Activated naive CD4-positive, alpha-beta T cell treated with Interleukin-2 at 50 U/mL for 16 hours (primary cell): ENCODE results near the gene KDR.

Experiments
- DNase-seq: peaks from one replicate; pipeline ENCODE4 v3.0.0-alpha.2; 2020

KDR gene

GRCh38 chr4:55125087-55125721, at the start of gene KDR:
KDR (minus strand) TSS chr4:55125595; CDS start chr4:55125293, 302 bp downstream.
- DNase-seq = no peak

DNA sequence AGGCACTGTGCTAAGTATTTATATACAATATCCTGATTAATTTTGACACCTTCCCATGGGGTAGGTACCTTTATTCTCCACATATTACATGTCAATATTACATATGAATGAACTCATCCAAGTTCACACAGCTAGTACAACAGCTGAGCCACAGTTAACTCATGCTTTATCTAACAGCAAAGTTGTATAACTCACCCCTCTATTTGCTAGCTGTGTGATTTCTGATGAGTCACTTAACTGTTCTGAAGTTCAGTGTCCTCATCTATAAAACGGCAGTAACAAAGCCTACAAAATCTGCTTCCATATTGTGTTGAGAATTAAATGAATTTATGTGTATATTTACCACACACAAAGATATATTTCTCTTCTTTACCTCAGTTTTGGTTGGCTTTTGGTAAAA, 48.2 kb upstream of the KDR start:
- DNase-seq = no peak

DNA sequence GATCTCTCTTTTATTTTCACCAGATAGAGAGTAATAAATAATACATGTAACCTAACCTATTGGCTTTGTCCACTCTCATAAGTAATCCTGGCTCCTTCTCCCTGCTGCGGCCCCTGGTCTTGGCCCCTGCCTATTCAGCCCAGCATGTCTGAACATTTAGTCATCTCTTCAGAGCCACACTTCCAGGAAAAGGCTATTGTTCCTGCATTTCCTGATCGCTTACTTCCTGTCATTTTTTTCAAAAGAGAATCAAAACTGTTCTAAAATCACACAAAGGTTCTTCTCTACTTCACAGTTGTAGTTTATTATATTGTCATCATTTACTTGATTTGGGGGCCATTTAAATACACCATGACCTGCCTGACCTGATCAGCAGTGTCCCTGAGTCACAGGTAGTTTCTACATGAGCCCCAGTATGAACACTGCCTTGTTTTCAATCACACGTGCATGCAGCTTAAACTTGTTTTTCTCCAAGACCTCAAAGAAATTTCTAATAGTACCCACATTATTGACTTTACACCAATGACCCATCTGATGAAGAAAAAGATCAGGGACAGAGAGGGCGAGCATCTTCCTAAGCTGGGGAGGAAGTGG, 47.4 kb upstream of the KDR start:
- no peak for DNase-seq

GRCh38 chr4:55170462-55170861, 45.1 kb upstream of the KDR start:
- DNase-seq = no peak

DNA sequence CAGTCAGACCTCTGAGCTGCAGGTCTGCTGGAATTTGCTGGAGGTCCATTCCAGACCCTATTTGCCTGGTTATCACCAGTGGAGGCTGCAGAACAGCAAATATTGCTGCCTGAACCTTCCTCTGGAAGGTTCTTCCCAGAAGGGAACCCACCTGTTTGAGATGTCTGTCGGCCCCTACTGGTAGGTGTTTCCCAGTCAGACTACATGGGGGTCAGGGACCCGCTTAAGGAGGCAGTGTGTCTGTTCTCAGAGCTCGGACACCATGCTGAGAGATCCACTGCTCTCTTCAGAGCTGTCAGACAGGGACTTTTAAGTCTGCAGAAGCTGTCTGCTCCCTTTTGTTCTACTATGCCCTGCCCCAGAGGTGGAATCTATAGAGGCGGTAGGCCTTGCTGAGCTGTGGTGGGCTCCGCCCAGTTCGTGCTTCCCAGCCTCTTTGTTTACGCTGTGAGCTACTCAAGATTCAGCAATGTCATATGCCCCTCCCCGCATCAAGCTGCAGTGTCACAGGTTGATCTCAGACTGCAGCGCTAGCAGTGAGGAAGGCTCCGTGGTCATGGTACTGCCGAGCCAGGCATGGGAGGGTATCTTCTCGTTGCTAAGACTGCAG, 44.1 kb upstream of the KDR start:
- no peak for DNase-seq

DNA sequence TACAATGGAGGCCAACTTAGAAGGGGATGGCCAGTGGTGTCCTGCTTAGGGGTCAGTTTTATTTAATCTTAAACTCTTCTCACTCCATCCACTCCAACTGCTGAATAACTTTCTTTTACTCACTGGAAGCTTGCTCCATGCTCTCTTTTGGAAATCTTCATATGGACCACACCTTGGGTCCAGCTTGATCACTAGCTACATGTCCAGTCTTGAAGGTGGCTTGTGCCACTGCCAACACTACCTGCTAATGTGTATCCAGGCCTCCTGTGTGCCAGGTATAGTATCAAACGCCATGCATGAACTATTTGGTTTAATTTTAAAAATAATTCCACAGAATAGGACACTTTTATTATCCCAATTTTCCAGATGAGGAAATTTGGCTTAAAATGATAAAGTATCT, 37.0 kb upstream of the KDR start:
- no peak for DNase-seq

- DNase-seq = no peak
These were observed 36.3 kb upstream of the KDR start for GRCh38 chr4:55161739-55162138.

DNA sequence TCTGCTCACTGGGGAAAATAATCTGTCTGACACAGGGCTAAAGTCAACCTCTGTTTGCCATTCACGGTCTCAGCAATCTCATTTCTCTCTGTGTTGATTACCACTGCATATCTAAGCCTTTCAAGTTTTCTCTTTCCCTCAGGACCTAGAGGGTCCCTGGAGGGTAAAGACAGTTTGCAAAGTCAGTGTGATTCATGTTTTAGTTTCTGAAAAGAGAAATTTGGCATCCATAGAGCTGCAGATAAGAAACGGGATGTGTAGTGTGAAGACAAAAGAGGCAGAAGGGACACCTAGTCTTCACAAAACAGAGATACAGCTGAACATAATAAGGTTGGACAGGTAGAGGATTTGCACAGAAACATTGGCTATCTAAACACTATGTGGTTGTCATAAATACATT, 34.5 kb upstream of the KDR start:
- no peak for DNase-seq

DNA sequence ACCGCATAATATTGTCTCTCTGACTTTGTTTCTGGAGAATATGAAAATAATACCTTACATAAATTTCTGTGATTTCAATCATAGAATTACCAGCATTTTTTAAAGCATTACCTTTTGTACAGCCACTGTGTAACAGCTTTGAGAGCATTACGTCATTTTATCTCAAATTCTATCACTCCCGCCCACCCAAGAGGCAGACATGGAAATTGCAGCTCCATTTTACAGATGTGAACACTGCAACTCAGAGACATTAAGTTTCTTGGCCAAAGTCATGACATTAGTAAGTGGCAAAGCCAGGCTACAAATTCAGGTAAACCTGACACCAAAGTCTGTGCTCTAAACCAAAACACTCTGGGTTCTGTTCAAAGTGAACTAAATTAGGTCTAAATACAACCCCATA, 33.6 kb upstream of the KDR start:
- no peak for DNase-seq

- no peak for DNase-seq
These were observed 32.3 kb upstream of the KDR start for GRCh38 chr4:55157559-55158277.

DNA sequence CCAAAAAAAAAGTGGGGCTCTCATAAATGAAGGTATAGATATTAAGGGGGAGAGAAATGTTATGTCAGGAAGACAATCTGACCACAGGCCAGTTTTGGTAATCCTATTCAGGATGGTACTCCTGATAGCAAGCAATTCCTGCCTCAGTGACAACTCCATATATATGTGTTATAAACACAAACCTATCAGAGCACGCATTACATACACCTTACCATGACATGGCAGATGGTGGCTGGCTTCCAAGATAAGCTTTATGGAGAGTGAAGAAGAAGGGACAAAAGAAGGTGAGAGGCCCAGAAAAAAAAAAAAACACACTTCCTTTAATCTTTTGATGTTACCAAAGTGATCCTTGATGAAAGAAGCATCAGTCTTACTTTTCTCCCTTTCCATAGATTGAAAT, 29.5 kb upstream of the KDR start:
- no peak for DNase-seq

DNA sequence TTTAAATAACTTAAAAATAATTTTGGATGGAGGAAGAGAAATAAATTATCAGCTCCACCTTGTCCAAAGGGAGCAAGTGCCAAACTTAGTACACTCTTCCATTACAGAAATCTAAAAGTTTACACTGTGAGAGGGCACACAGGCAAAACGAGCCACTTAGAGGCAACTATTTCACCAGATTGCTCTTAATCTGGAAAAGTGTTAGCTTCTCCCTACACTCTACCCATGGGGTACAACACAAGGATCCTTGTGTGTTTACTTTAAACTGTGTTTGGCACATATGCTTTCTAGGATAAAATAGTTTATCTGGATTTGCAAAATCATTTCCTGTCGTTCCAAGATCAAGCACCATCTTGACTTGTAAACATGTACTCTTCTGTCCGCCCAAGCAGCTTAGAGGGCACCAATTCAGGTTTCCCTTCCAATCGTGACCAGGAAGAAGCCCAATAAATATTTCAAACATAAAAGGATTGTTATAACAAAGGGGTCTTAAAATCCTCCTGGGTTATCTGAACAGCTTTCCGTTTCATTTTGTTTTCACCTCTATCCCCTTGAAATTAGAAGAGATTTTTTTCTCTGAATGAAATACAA, 29.0 kb upstream of the KDR start:
- no peak for DNase-seq

DNA sequence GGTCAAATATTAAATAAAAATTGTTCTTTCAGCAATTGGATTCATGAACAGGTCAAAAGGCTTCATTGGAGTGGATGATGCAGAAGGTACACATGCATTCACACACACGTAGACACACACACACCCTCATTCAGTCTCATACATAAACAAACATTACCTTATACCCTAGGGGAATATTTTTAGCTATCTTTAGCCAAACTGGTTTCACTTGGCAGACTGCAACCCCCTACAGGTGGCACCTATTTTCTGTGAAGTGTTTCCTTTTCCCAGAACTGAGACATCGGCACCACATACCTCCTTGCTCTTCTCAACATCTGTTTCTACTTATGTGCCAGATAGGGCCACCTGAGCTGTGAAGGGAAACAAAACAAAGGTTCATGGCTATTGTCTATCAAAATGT, 18.5 kb upstream of the KDR start:
- no peak for DNase-seq

DNA sequence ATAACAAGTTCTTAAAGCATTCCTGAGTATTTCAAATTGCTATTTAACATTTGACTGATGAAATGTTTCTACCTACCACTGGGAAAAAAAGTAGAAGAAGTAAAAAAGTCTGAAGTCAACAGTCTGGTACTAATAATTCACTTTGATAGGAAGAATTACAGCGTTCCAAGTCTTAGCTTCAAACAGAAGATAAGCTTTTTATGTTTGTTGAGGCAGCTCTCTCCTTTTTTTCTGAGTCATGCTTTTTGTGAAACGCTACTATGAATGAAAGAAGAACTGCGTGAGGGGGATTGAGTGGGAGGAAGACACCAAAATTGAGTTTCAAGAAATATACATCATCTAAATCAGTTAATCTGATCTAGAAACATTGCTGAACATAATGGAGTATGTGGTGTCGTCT, 13.0 kb upstream of the KDR start:
- no peak for DNase-seq

GRCh38 chr4:55136634-55137033, 11.2 kb upstream of the KDR start:
- no peak for DNase-seq

DNA sequence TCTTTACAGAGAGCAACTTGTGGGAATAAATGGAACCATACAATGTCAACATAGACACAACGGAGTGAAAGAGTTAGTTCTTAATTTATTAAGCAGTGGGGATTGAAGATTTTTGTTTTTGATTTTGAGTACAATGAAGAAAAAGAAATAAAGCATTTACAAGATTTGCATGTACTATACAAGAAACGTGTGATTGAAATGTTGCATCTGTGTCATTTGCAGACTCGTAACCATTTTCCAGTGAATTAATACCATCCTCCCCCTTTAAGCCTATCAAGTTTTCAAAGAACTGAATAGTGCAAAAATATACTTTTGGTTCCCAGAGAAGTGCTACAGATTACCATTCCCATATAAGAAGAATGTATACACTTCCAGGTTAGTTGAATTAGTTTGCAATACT, 8.6 kb upstream of the KDR start:
- DNase-seq = no peak

- no peak for DNase-seq
These were observed 7.4 kb upstream of the KDR start for GRCh38 chr4:55132775-55133174.

GRCh38 chr4:55127521-55127920, 2.1 kb upstream of the KDR start:
- DNase-seq = no peak

DNA sequence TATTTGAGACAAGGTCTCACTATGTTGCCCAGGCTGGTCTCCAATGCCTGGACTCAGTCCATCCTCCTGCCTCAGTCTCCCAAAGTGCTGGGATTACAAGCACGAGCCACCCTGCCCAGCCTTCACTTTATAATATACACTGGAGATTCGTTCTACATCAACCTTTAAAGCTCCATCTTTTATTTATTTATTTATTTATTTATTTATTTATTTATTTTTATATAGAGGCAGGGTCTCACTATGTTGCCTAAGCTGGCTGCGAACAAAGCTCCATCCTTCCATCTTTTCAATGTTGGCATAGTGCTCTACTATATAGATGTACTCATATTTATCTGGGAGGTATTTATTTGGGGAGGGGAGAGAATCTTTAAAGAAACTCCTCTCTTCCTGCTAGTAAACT, 1.7 kb upstream of the KDR start:
- no peak for DNase-seq

DNA sequence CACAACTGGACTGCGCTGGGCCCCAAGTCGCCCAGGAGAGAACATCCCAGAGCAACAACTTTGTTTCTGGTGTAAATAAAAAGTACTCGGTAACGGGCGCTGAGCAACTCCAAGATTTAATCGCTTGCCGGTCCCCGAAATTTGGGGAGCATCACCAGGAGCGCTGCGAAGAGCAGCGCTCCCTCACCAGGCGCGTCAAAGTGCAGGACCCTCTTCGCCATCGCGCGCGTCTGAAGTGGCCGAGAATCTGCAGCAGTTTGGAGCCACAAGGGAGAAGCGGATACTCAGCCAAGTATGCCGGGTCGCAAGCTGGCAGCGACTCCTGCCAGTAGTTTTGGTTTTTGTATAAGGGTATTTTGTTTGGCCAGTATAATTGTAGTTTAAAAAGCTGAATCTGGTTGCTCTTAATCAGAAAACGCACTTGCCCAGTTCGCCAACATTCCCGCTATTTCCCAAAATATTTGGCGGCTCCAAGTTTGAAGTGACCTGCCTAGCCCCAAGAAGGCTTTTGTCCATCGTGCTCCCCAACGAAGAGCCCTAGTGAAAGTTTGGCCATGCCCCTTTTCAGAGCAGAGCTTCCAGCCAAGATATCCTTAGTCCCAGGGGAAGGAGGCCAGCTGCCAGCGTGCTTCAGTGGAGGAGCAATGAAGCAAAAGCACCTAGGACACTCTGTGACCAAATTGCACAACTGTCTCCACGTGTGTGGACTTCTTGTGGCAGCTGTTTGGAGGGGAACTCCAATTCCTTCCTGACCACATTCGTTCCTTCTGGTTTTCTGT, 557 bp upstream of the KDR start:
- DNase-seq = no peak

GRCh38 chr4:55124322-55125076, 896 bp downstream of the KDR start:
- no peak for DNase-seq

GRCh38 chr4:55123791-55124190, 1.6 kb downstream of the KDR start:
- no peak for DNase-seq
